ENCODE measurements around the gene HELZ.
"Not testable (repeated sequence)": the region's sequence is repeated elsewhere in the genome, so short reads cannot be mapped to it uniquely, and the experiment has no call there.

Gene HELZ

GRCh38 chr17:67183531-67183930 lies 61.5 kb downstream of the HELZ start:
- no peak for DNase-seq

GRCh38 chr17:67181825-67182224 lies 63.2 kb downstream of the HELZ start:
- DNase-seq: no peak

- no peak for DNase-seq
Observed at GRCh38 chr17:67180275-67180674, 64.7 kb downstream of the HELZ start.

- no peak for DNase-seq
Observed at GRCh38 chr17:67178555-67178954, 66.4 kb downstream of the HELZ start.

- DNase-seq: no peak
Observed at GRCh38 chr17:67177732-67178131, 67.3 kb downstream of the HELZ start.

- DNase-seq: no peak
Observed at GRCh38 chr17:67174190-67174589, 70.8 kb downstream of the HELZ start.

GRCh38 chr17:67171560-67171959 lies 73.4 kb downstream of the HELZ start:
- no peak for DNase-seq

GRCh38 chr17:67168496-67168895 lies 76.5 kb downstream of the HELZ start:
- no peak for DNase-seq

GRCh38 chr17:67165201-67165600 lies 79.8 kb downstream of the HELZ start:
- no peak for DNase-seq

GRCh38 chr17:67164302-67164701 lies 80.7 kb downstream of the HELZ start:
- DNase-seq: no peak

GRCh38 chr17:67162771-67163170 lies 82.2 kb downstream of the HELZ start:
- DNase-seq: no peak

GRCh38 chr17:67161573-67161972 lies 83.4 kb downstream of the HELZ start:
- no peak for DNase-seq

- no peak for DNase-seq
Observed at GRCh38 chr17:67160791-67161190, 84.2 kb downstream of the HELZ start.

GRCh38 chr17:67157732-67158639 lies 87.0 kb downstream of the HELZ start:
- no peak for DNase-seq

GRCh38 chr17:67156269-67157199 lies 88.5 kb downstream of the HELZ start:
- DNase-seq: no peak

- DNase-seq: no peak
Observed at GRCh38 chr17:67152824-67153223, 92.2 kb downstream of the HELZ start.

- no peak for DNase-seq
Observed at GRCh38 chr17:67151717-67152116, 93.3 kb downstream of the HELZ start.

GRCh38 chr17:67150826-67151225 lies 94.2 kb downstream of the HELZ start:
- DNase-seq: no peak

- DNase-seq: no peak
Observed at GRCh38 chr17:67148352-67148751, 96.6 kb downstream of the HELZ start.

- no peak for DNase-seq
Observed at GRCh38 chr17:67145183-67145805, 99.7 kb downstream of the HELZ start.

- DNase-seq: no peak
Observed at GRCh38 chr17:67143318-67143717, 101.7 kb downstream of the HELZ start.

GRCh38 chr17:67142030-67142429 lies 103.0 kb downstream of the HELZ start:
- DNase-seq: not testable (repeated sequence)
